CD8-positive, alpha-beta memory T cell (primary cell): ENCODE data around the gene GANC. TPM values are rescaled to one million over a fixed set of nuclear protein-coding genes. Genes with fewer than 3 reads are reported as not detected.

Experiments
- CTCF ChIA-PET: fragments of 350-600 bp; sonication (Branson Sonifier 250); formaldehyde crosslinking; loops from one replicate; lab custom pipeline; 2021; ENCODE audit warnings: antibody characterized with exemption; lab: Charles Lee
- POLR2A ChIA-PET: fragments of 350-600 bp; sonication (Branson Sonifier 250); formaldehyde crosslinking; loops from one replicate; lab custom pipeline; 2021; ENCODE audit warnings: antibody characterized with exemption; lab: Charles Lee
- DNase-seq, 5 donors: peaks; one replicate each; pipeline versions ENCODE4 v3.0.0 to v3.0.0-alpha.2; 2020 to 2022; ENCODE audit warnings: mixed read lengths in 1 of 5
- H3K27ac ChIP-seq: one replicate; pipeline ENCODE4 v1.7.0; 2013; ENCODE audit warnings: low read depth, mild to moderate bottlenecking, low read length, moderate library complexity
- H3K27me3 ChIP-seq: 2 replicates; pipeline ENCODE4 v1.7.0; 2013; ENCODE audit warnings: low read length, mild to moderate bottlenecking; ENCODE audit not compliant: insufficient read depth, poor library complexity, severe bottlenecking
- H3K36me3 ChIP-seq: 2 replicates; pipeline ENCODE4 v1.7.0; 2013; ENCODE audit warnings: mild to moderate bottlenecking, low read length, moderate library complexity; ENCODE audit not compliant: insufficient read depth
- H3K4me1 ChIP-seq: 2 replicates; pipeline ENCODE4 v1.7.0; 2013; ENCODE audit warnings: mild to moderate bottlenecking, low read length, moderate library complexity; ENCODE audit not compliant: insufficient read depth
- H3K4me3 ChIP-seq: 2 replicates; pipeline ENCODE4 v1.7.0; 2013; ENCODE audit warnings: mild to moderate bottlenecking, low read length
- H3K9me3 ChIP-seq: 2 replicates; pipeline ENCODE4 v1.7.0; 2013; ENCODE audit warnings: mild to moderate bottlenecking, low read length
- H3K27ac Mint-ChIP-seq, 8 donors: one replicate each; pipeline ENCODE4 v1.8.0; 2020 to 2021; ENCODE audit warnings: mixed read lengths in 8 of 8, mild to moderate bottlenecking in 6 of 8, inconsistent platforms in 3 of 8, moderate library complexity in 3 of 8
- H3K27me3 Mint-ChIP-seq, 2 donors: one replicate each; pipeline ENCODE4 v1.8.0; 2020 to 2021; ENCODE audit warnings: mixed read lengths in 2 of 2, mild to moderate bottlenecking in 1 of 2, moderate library complexity in 1 of 2
- H3K36me3 Mint-ChIP-seq, 3 donors: one replicate each; pipeline ENCODE4 v1.8.0; 2020 to 2021; ENCODE audit warnings: mixed read lengths in 3 of 3, inconsistent platforms in 1 of 3, mild to moderate bottlenecking in 1 of 3
- H3K4me1 Mint-ChIP-seq, 3 donors: one replicate each; pipeline ENCODE4 v1.8.0; 2020 to 2021; ENCODE audit warnings: mixed read lengths in 3 of 3, inconsistent platforms in 1 of 3, mild to moderate bottlenecking in 1 of 3
- H3K4me3 Mint-ChIP-seq, 7 donors: one replicate each; pipeline ENCODE4 v1.8.0; 2020 to 2021; ENCODE audit warnings: mixed read lengths in 7 of 7, mild to moderate bottlenecking in 6 of 7, moderate library complexity in 4 of 7, inconsistent platforms in 2 of 7
- H3K9me3 Mint-ChIP-seq, 5 donors: one replicate each; pipeline ENCODE4 v1.8.0; 2020 to 2022; ENCODE audit warnings: mixed read lengths in 5 of 5, mild to moderate bottlenecking in 3 of 5, moderate library complexity in 2 of 5, inconsistent platforms in 1 of 5
- polyA plus RNA-seq: library from polyadenylated mRNA; unstranded; fragments of 300-500 nt; fragmentation: Illumina TruSeq; gene quantifications from one replicate; pipeline ENCODE4 v1.2.3, GENCODE V29; 2021
- total RNA-seq, 2 experiments: library from RNA; stranded (reverse); gene quantifications; one replicate each; pipeline ENCODE4 v1.2.3, GENCODE V29; 2021

Gene GANC
- total and polyA plus RNA-seq, 3 experiments from 2014 or later = 12.2 to 19.0 (median 18.0) TPM

DNA sequence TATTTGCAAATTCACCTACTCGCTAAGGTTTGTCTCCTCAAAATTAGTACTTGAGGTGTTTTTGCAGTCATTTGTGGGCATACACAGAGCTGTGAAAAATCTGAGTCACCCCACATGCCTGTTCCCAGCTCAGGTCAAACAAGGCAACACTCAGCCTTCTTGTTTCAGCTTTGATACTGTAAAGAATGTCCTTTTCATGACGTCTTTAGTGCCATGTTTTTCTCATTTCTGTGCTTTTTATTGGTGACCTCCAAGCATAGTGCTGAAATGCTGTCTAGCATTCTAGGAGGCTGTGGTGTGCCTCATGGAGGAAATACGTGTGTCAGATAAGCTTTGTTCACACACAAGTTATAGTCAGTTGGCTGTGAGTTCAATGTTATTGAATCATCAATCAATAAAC is 95.1 kb downstream of the GANC start:
- Mint-ChIP-seq H3K36me3 (peaks cover 0 to 5% (median 4%) of the 10 kb centered on the region in 3 donors), H3K9me3 (no peaks in the 10 kb centered on the region), H3K27me3 (no peaks in the 10 kb centered on the region), H3K4me3 (no peak overlapping the region), H3K4me1 (no peaks in the 10 kb centered on the region), H3K27ac (no peak overlapping the region)
- ChIA-PET POLR2A (no interaction called here), CTCF (no interaction called here)
- Histone ChIP-seq H3K27me3 (no peaks in the 10 kb centered on the region), H3K9me3 (no peaks in the 10 kb centered on the region), H3K4me1 (no peaks in the 10 kb centered on the region), H3K4me3 (no peak overlapping the region), H3K36me3 (no peaks in the 10 kb centered on the region), H3K27ac (no peak overlapping the region)
- no peak for DNase-seq

DNA sequence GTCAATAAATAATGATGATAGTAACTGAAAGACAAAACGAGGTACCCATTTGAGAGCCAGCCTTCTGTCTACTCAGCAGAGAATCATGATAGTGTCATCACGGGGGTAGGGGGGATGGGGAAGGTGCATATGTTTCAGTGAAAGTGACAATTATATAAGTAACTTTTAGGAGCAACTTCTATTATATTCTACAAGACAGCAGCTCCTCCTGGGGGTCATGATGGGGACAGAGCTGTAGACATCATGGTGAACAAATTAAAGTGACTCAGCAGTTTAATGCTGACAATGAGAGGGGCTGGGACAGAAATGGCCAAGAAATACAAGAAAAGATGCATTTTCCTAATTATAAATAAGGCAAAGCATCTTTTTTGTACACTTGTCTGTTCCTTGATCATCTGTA is 98.1 kb downstream of the GANC start:
- Histone ChIP-seq H3K27me3 (no peaks in the 10 kb centered on the region), H3K36me3 (no peaks in the 10 kb centered on the region), H3K9me3 (no peaks in the 10 kb centered on the region), H3K4me1 (no peaks in the 10 kb centered on the region), H3K27ac (no peak overlapping the region), H3K4me3 (no peak overlapping the region)
- Mint-ChIP-seq H3K27me3 (no peaks in the 10 kb centered on the region), H3K4me3 (no peak overlapping the region), H3K27ac (peak overlapping the region in 1 of 8 donors; percentile 18), H3K9me3 (no peaks in the 10 kb centered on the region), H3K36me3 (peaks cover 0 to 7% (median 0%) of the 10 kb centered on the region in 3 donors), H3K4me1 (no peaks in the 10 kb centered on the region)
- ChIA-PET CTCF (interaction anchor here (1.3 kb wide), 1 partner anchor 14 kb away, joined by 3 read pairs; no protein-coding TSS in a partner anchor), POLR2A (no interaction called here)
- DNase-seq = no peak

DNA sequence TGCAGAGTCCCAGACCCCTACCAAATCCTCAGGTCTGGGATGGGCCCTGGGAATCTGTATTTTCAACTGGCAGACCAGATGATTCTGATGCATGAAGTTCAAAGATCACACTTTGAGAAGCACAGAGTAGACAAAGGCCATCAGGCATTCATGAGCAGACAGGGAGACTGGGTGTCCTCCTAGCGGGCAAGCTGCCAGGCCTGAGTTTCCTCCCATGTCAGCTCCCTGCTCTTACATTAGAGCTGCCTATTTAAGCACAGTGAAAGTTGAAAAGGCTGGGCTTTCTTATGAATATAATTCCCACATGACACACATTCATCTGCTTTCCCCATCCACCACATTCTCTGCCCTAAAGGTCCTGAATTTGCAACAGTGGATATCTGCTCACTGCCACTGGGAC is 100.3 kb downstream of the GANC start:
- Mint-ChIP-seq H3K36me3 (peaks cover 0 to 6% (median 3%) of the 10 kb centered on the region in 3 donors), H3K9me3 (peaks cover 0 to 3% (median under 1%) of the 10 kb centered on the region in 5 donors), H3K27me3 (no peaks in the 10 kb centered on the region), H3K4me1 (no peaks in the 10 kb centered on the region), H3K4me3 (no peak overlapping the region), H3K27ac (peak overlapping the region in 2 of 8 donors; percentile 18 to 59)
- Histone ChIP-seq H3K4me1 (no peaks in the 10 kb centered on the region), H3K27ac (no peak overlapping the region), H3K4me3 (no peak overlapping the region), H3K36me3 (no peaks in the 10 kb centered on the region), H3K9me3 (no peaks in the 10 kb centered on the region), H3K27me3 (no peaks in the 10 kb centered on the region)
- POLR2A ChIA-PET = no interaction called here
- DNase-seq = no peak
- CTCF ChIA-PET = no interaction called here

DNA sequence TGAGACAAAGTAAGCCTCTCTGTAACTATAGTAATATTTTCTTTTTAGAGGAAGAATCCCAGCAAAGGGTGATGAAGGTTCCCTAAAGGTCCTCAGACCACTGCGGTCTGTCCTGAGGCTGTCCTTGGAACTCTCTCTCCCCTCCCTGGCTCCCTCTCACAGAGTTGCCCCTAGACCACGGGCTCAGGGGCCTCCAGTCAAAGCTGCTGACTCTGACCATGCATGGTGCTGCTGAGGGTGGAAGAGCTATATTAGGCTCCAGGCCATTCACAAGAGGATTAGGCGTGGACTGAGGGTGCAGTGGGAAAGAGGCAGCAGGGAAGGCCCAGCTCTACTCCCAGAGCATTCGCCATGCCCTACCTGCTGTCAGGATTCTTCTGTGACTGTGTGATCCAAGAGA is 100.9 kb downstream of the GANC start:
- H3K4me1 Mint-ChIP-seq = no peaks in the 10 kb centered on the region
- CTCF ChIA-PET = no interaction called here
- H3K27me3 ChIP-seq = no peaks in the 10 kb centered on the region

DNA sequence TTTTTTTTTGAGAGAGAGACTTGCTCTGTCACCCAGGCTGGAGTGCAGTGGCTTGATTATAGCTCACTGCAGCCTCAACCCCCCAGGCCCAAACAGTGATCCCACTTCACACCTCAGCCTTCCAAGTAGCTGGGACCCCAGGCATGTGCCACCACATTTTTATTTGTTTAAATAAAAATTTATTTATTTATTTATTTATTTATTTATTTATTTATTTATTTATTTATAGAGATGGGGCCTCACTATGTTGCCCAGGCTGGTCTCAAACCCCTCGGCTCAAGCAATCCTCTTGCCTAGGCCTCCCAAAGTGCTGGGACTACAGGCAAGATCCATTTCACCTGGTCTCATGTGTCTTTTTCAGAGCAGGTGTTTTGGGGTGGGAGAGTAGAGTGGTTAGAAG is 101.8 kb downstream of the GANC start:
- H3K36me3 ChIP-seq = no peaks in the 10 kb centered on the region
- DNase-seq = no peak
- no peak overlapping the region for H3K27ac ChIP-seq
- no peak overlapping the region for H3K4me3 Mint-ChIP-seq
- no peaks in the 10 kb centered on the region for H3K27me3 ChIP-seq
- H3K9me3 ChIP-seq = no peaks in the 10 kb centered on the region
- ChIA-PET POLR2A (no interaction called here), CTCF (no interaction called here)
- no peaks in the 10 kb centered on the region for H3K4me1 Mint-ChIP-seq
- no peaks in the 10 kb centered on the region for H3K27me3 Mint-ChIP-seq
- no peaks in the 10 kb centered on the region for H3K4me1 ChIP-seq
- peak overlapping the region in 1 of 8 donors; percentile 33 for H3K27ac Mint-ChIP-seq
- H3K4me3 ChIP-seq = no peak overlapping the region
- peaks cover 0 to 5% (median 3%) of the 10 kb centered on the region in 5 donors for H3K9me3 Mint-ChIP-seq
- peaks cover 5 to 17% (median 9%) of the 10 kb centered on the region in 3 donors for H3K36me3 Mint-ChIP-seq

More for the DNA sequence above, 100.9 kb downstream of the GANC start:
- Histone ChIP-seq H3K9me3 (no peaks in the 10 kb centered on the region), H3K4me3 (no peak overlapping the region), H3K27ac (no peak overlapping the region), H3K4me1 (no peaks in the 10 kb centered on the region), H3K36me3 (no peaks in the 10 kb centered on the region)
- Mint-ChIP-seq H3K4me3 (no peak overlapping the region), H3K27me3 (no peaks in the 10 kb centered on the region), H3K27ac (no peak overlapping the region), H3K9me3 (peaks cover 0 to 5% (median 2%) of the 10 kb centered on the region in 5 donors), H3K36me3 (peaks cover 2 to 12% (median 6%) of the 10 kb centered on the region in 3 donors)
- POLR2A ChIA-PET = no interaction called here
- no peak for DNase-seq

DNA sequence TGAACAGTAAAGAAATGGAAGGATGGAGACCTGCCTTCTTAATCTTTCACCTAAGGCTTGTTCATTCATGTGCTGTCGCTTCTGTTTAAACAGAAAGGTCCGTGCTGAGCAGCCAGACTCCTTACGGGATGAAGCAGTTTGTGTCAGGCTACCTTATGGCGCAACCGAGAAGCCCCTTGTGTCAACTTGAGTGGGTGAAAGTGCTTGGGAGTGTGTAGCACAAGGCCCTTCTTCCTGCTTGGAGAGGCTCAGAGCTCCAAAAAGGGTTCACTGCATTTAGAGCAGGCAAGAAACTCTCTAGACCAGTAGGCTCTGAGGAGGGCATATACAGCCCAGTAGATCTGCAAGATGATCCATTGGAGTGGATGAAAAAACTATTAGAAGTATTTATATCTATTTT is 102.3 kb downstream of the GANC start:
- no peaks in the 10 kb centered on the region for H3K9me3 ChIP-seq
- Mint-ChIP-seq H3K27me3 (no peaks in the 10 kb centered on the region), H3K27ac (no peak overlapping the region), H3K36me3 (peaks cover 5 to 17% (median 9%) of the 10 kb centered on the region in 3 donors), H3K4me1 (no peaks in the 10 kb centered on the region), H3K9me3 (peaks cover 0 to 5% (median 3%) of the 10 kb centered on the region in 5 donors), H3K4me3 (no peak overlapping the region)
- no peak overlapping the region for H3K27ac ChIP-seq
- DNase-seq = no peak
- ChIA-PET POLR2A (no interaction called here), CTCF (no interaction called here)
- no peaks in the 10 kb centered on the region for H3K36me3 ChIP-seq
- no peak overlapping the region for H3K4me3 ChIP-seq
- H3K27me3 ChIP-seq = no peaks in the 10 kb centered on the region
- H3K4me1 ChIP-seq = no peaks in the 10 kb centered on the region

DNA sequence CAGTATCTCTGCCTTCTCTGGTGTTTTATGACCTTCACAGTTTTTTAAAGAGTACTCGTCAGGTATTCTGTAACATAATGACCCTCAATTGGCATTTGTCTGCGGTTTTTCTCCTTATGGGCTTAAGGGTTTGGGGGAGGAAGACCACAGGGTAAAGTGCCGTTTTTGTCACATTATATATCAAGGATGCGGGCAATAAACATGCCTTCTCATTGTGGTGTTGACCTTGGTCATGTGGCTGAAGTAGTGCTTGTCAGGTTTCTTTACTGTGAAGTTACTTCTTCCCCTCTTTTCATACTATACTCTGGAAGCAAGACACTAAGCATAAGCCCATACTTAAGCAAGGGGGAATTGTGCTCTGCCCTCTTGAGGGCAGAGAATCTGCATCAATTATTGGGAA is 102.9 kb downstream of the GANC start:
- H3K27me3 ChIP-seq = no peaks in the 10 kb centered on the region

DNA sequence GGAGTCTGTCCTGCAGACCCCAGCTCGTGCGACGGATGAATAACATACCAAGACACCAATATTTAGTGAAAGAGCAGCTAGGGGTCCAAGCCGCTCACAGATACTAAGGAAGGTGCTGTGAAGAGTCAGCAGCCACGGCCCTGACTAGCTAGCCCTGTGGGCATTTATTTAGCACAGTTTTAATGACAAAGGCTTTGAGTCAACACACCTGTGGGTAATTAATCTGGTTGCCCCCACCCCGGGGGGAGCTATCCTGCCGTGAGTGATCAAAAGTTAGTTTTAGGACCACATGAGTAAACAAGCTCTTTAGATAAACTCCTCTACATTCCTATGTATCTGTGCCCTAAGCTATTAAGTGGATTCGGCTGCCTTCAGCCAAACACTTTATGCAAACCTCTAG is 105.0 kb downstream of the GANC start:
- no peaks in the 10 kb centered on the region for H3K27me3 Mint-ChIP-seq
- DNase-seq = no peak
- H3K9me3 ChIP-seq = no peaks in the 10 kb centered on the region
- peaks cover 5 to 17% (median 11%) of the 10 kb centered on the region in 3 donors for H3K36me3 Mint-ChIP-seq
- ChIA-PET CTCF (no interaction called here), POLR2A (no interaction called here)
- no peak overlapping the region for H3K4me3 ChIP-seq
- no peaks in the 10 kb centered on the region for H3K4me1 ChIP-seq
- H3K9me3 Mint-ChIP-seq = peaks cover 0 to 5% (median 3%) of the 10 kb centered on the region in 5 donors
- no peaks in the 10 kb centered on the region for H3K36me3 ChIP-seq
- H3K27ac Mint-ChIP-seq = no peak overlapping the region
- no peak overlapping the region for H3K4me3 Mint-ChIP-seq
- H3K27ac ChIP-seq = no peak overlapping the region
- H3K4me1 Mint-ChIP-seq = no peaks in the 10 kb centered on the region
- no peaks in the 10 kb centered on the region for H3K27me3 ChIP-seq

More for the DNA sequence above, 102.9 kb downstream of the GANC start:
- Histone ChIP-seq H3K4me3 (no peak overlapping the region), H3K27ac (no peak overlapping the region), H3K36me3 (no peaks in the 10 kb centered on the region), H3K4me1 (no peaks in the 10 kb centered on the region), H3K9me3 (no peaks in the 10 kb centered on the region)
- Mint-ChIP-seq H3K9me3 (peaks cover 0 to 5% (median 3%) of the 10 kb centered on the region in 5 donors), H3K36me3 (peaks cover 5 to 17% (median 9%) of the 10 kb centered on the region in 3 donors), H3K4me1 (no peaks in the 10 kb centered on the region), H3K27ac (no peak overlapping the region), H3K27me3 (no peaks in the 10 kb centered on the region), H3K4me3 (no peak overlapping the region)
- no peak for DNase-seq
- ChIA-PET CTCF (no interaction called here), POLR2A (no interaction called here)
